K562 (cell line): ENCODE results near the gene COL4A6. TPM values are rescaled to one million over a fixed set of nuclear protein-coding genes. Genes with fewer than 3 reads are reported as not detected.

Source experiments
- ATAC-seq: fragments of 200-7000 bp; cut with Tn5 transposase; 3 replicates; pipeline ENCODE4 v1.9.1; 2020; ENCODE audit warnings: moderate library complexity
- BruUV-seq: library from RNA; stranded (reverse); fragments of 400-500 nt; replicated peaks from 2 replicates; lab custom pipeline; 2021; lab: Mats Ljungman, UMichigan
- CTCF ChIA-PET: fragments of 300-600 bp; formaldehyde crosslinking; extraction: SDS; loops from one replicate; lab custom pipeline; 2021; ENCODE audit warnings: low intra/inter-chr PET ratio; lab: Yijun Ruan, JAX
- POLR2A ChIA-PET: fragments of 300-600, 350-650 bp; sonication (Branson Sonifier 250); formaldehyde crosslinking; extraction: SDS; loops from one replicate; lab custom pipeline; 2021; ENCODE audit warnings: antibody characterized with exemption, inconsistent platforms; lab: Yijun Ruan, JAX
- DNase-seq, 4 experiments: peaks; one replicate each; pipeline versions ENCODE4 v3.0.0 to v3.0.0-alpha.2; 2011 to 2018; ENCODE audit warnings: low spot score in 3 of 4, mixed read lengths in 3 of 4; ENCODE audit errors: extremely low read depth in 1 of 4
- FAIRE-seq: peaks from 2 replicates; lab custom pipeline; 2011; peaks lifted over from hg19 to GRCh38; lab: Jason Lieb, UNC
- H2AFZ ChIP-seq: 2 replicates; pipeline ENCODE4 v1.6.0; 2011; ENCODE audit warnings: low read depth, low read length, control low read depth, inconsistent platforms
- H3K27ac ChIP-seq: fragments of 200-600 bp; 3 replicates; pipeline ENCODE4 v1.8.0; 2011; ENCODE audit warnings: low read depth, mild to moderate bottlenecking, control low read depth, inconsistent platforms, low read length, moderate library complexity, mixed read lengths; ENCODE audit errors: extremely low read depth
- H3K27me3 ChIP-seq, 2 experiments: fragments of 300-600 bp in 1 of 2; 2 replicates in 1 of 2; 3 replicates in 1 of 2; pipeline versions ENCODE4 v1.6.0 to v1.8.0; 2011; ENCODE audit warnings: inconsistent platforms in 2 of 2, low read length in 2 of 2, mild to moderate bottlenecking in 1 of 2, mixed read lengths in 1 of 2, moderate library complexity in 1 of 2; ENCODE audit not compliant: control insufficient read depth in 2 of 2, insufficient read depth in 2 of 2
- H3K36me3 ChIP-seq: fragments of 300-600 bp; 3 replicates; pipeline ENCODE4 v1.8.0; 2011; ENCODE audit warnings: mild to moderate bottlenecking, low read length, inconsistent platforms; ENCODE audit not compliant: control insufficient read depth, insufficient read depth
- H3K4me1 ChIP-seq, 2 experiments: fragments of 200-600 bp in 1 of 2; replicated peaks in 1 of 2; 2 replicates in 1 of 2; 3 replicates in 1 of 2; pipeline versions ENCODE4 v1.5.1 to v1.8.0; 2011; ENCODE audit warnings: inconsistent platforms in 2 of 2, low read length in 2 of 2, mild to moderate bottlenecking in 1 of 2, mixed read lengths in 1 of 2, moderate library complexity in 1 of 2; ENCODE audit not compliant: control insufficient read depth in 2 of 2, insufficient read depth in 2 of 2
- H3K4me2 ChIP-seq: 2 replicates; pipeline ENCODE4 v1.6.1; 2011; ENCODE audit warnings: low read length, control low read depth, inconsistent platforms, mixed read lengths; ENCODE audit not compliant: insufficient read depth
- H3K4me3 ChIP-seq: fragments of 200-600 bp; sonication (generic), shearing (Covaris generic); 2 replicates; pipeline ENCODE4 v1.5.1; 2016; ENCODE audit warnings: control low read depth, inconsistent platforms
- H3K79me2 ChIP-seq: fragments of 200-600 bp; 3 replicates; pipeline ENCODE4 v1.8.0; 2011; ENCODE audit warnings: low read length, inconsistent platforms; ENCODE audit not compliant: control insufficient read depth, insufficient read depth
- H3K9ac ChIP-seq, 2 experiments: 2 replicates each; pipeline versions ENCODE4 v1.6.0 to v1.6.1; 2011; ENCODE audit warnings: low read depth in 2 of 2, low read length in 2 of 2, control low read depth in 1 of 2, inconsistent platforms in 1 of 2, mild to moderate bottlenecking in 1 of 2, mixed read lengths in 1 of 2; ENCODE audit not compliant: insufficient read depth in 1 of 2
- H3K9me1 ChIP-seq: one replicate; pipeline ENCODE4 v1.6.0; 2011; ENCODE audit warnings: inconsistent platforms, mild to moderate bottlenecking, low read length, moderate library complexity; ENCODE audit not compliant: control insufficient read depth, insufficient read depth
- H3K9me3 ChIP-seq: replicated peaks from 2 replicates; pipeline ENCODE4 v1.5.1; 2011; ENCODE audit warnings: low read depth, low read length, inconsistent platforms; ENCODE audit not compliant: control insufficient read depth, insufficient read depth
- H4K20me1 ChIP-seq: replicated peaks from 2 replicates; pipeline ENCODE4 v1.6.1; 2011; ENCODE audit warnings: low read length, inconsistent platforms, mixed read lengths; ENCODE audit not compliant: control insufficient read depth, insufficient read depth
- ATF1 ChIP-seq, 2 experiments: fragments of 450-650 bp in 1 of 2; IDR thresholded peaks; 2 replicates each; pipeline ENCODE4 v1.6.1; 2016; ENCODE audit warnings: missing compliant biosample characterization in 1 of 2, missing genetic modification characterization in 1 of 2
- CBX2 ChIP-seq: fragments of 200-600 bp; sonication (generic); IDR thresholded peaks from one replicate; pipeline ENCODE4 v1.6.1; 2012; ENCODE audit warnings: mild to moderate bottlenecking, low read length, inconsistent platforms; ENCODE audit not compliant: insufficient read depth, poor library complexity, severe bottlenecking
- ELK1 ChIP-seq: sonication (generic); formaldehyde crosslinking; IDR thresholded peaks from 2 replicates; pipeline ENCODE4 v1.8.1; 2022; ENCODE audit warnings: missing genetic modification reagents
- HNRNPH1 ChIP-seq: fragments of 200-400 bp; formaldehyde crosslinking; optimal IDR thresholded peaks from 2 replicates; pipeline ENCODE3; 2017; ENCODE audit warnings: low read depth, mild to moderate bottlenecking, low read length, moderate library complexity
- HNRNPL ChIP-seq: fragments of 200-400 bp; formaldehyde crosslinking; IDR thresholded peaks from 2 replicates; pipeline ENCODE4 v1.6.1; 2017; ENCODE audit warnings: low read depth, mild to moderate bottlenecking, low read length
- HSF4 ChIP-seq: fragments of 250-450 bp; sonication (Bioruptor Pico); IDR thresholded peaks from 2 replicates; pipeline ENCODE4 v2.1.2; 2022; ENCODE audit warnings: mild to moderate bottlenecking, moderate library complexity, borderline replicate concordance
- MXI1 ChIP-seq: IDR thresholded peaks from 2 replicates; pipeline ENCODE4 v1.6.1; 2011; ENCODE audit warnings: low read depth, mild to moderate bottlenecking, improper control_type of control experiment, low read length
- NR2C2 ChIP-seq, 2 experiments: fragments of 200-800 bp in 1 of 2; sonication (Bioruptor generic) in 1 of 2; sonication (generic) in 1 of 2; formaldehyde crosslinking in 1 of 2; IDR thresholded peaks; 2 replicates each; pipeline versions ENCODE4 v1.6.1 to v1.8.0; 2016 to 2022; ENCODE audit warnings: mild to moderate bottlenecking in 1 of 2, missing compliant biosample characterization in 1 of 2, missing genetic modification characterization in 1 of 2, missing genetic modification reagents in 1 of 2
- SMARCE1 ChIP-seq: fragments of 450-650 bp; IDR thresholded peaks from 2 replicates; pipeline ENCODE4 v1.7.1; 2016; ENCODE audit warnings: mild to moderate bottlenecking
- SMC3 ChIP-seq: conservative IDR thresholded peaks from 2 replicates; pipeline ENCODE4 v1.6.1; 2011; ENCODE audit warnings: low read depth, low read length, improper control_type of control experiment; ENCODE audit not compliant: insufficient read depth
- ZC3H8 ChIP-seq: fragments of 450-650 bp; IDR thresholded peaks from 2 replicates; pipeline ENCODE4 v1.6.1; 2017
- WGBS: fragments of 100-300 bp; shearing (Covaris generic); methylation state at CpG from one replicate; pipeline ENCODE4 v1.1.6; 2016; ENCODE audit warnings: low coverage, mixed read lengths; ENCODE audit not compliant: insufficient coverage; ENCODE audit errors: missing lambda C conversion rate; 5-methylcytosine and 5-hydroxymethylcytosine counted together
- in situ Hi-C: fragments of 300-500 bp; cut with MboI; formaldehyde crosslinking; loops from 4 replicates; pipeline ENCODE4 v1.15.0; 2018; ENCODE audit warnings: inconsistent platforms, mixed read lengths
- intact Hi-C: fragments of 100-400 bp; cut with micrococcal nuclease; formaldehyde crosslinking; loops from 2 replicates; pipeline ENCODE4 v1.14.2; 2022
- polyA plus RNA-seq, 8 experiments: library from polyadenylated mRNA; depleted of rRNA in 4 of 8; stranded (reverse) in 5 of 8; unstranded in 3 of 8; fragments of >200 nt; fragmentation: Nextera tagmentation in 2 of 8; fragmentation: Illumina TruSeq in 1 of 8; extraction: Ambion mirVana in 2 of 8; extraction: Trizol in 1 of 8; gene quantifications; 2 replicates each; pipeline versions ENCODE4 v1.2.1 to v1.2.3, GENCODE V29; 2011 to 2014; ENCODE audit warnings: inconsistent platforms in 1 of 8, missing spikeins in 1 of 8
- total RNA-seq, 7 experiments: library from RNA; depleted of rRNA in 6 of 7; stranded (reverse); fragments of >200 nt in 6 of 7; fragmentation: Illumina TruSeq in 2 of 7; extraction: Trizol in 2 of 7; gene quantifications; 2 replicates each; pipeline versions ENCODE4 v1.2.1 to v1.2.3, GENCODE V29; 2011 to 2021; ENCODE audit warnings: low replicate concordance in 1 of 7
- TF ChIP-seq, protein P1 (sequence below): fragments of 450-650 bp; IDR thresholded peaks from 2 replicates; pipeline ENCODE4 v1.6.1; 2016; ENCODE audit warnings: low read depth, mild to moderate bottlenecking, moderate library complexity

Gene COL4A6
- total and polyA plus RNA-seq, 9 of the 15 experiments (the other 6 are each of a cell fraction or from before 2014, with no cell fraction given), result 0.02 to 0.05 TPM; not detected in 7

DNA sequence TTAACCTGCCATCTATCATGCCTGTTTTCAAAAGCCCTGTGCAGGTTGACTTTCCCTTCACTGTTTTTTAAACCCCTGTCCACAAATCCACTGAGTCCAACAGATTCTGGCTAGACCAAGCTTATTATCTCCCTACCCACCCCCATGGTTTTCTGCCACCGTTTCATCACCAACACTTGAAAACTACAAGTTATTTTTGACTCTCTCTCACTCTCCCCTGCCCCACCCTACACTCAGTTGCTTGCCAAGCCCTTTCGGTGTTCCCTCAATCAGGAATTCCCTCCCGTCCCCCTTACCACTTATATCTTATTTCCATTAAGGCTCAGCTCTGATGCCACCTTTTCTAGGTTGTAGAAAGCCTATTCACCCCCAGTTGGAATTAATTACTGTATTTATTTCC is 316.9 kb downstream of the COL4A6 start:
- no peaks in the 10 kb centered on the region for H3K36me3 ChIP-seq
- WGBS, result 10% methylated on average over 3 of the region's 3 CpGs
- H3K9me3 ChIP-seq, result no peaks in the 10 kb centered on the region
- H3K79me2 ChIP-seq, result no peaks in the 10 kb centered on the region
- no peaks in the 10 kb centered on the region for H3K27me3 ChIP-seq
- no peak for DNase-seq
- intact Hi-C loops, result no loop called here
- no peak for ATAC-seq
- no peak overlapping the region for H2AFZ ChIP-seq
- in situ Hi-C loops, result no loop called here
- no peak for TF ChIP-seq HSF4 (CRISPR knock-in tag)
- TF ChIP-seq MXI1, result no peak
- TF ChIP-seq HNRNPL, result no peak
- TF ChIP-seq SMC3, result no peak
- TF ChIP-seq HNRNPH1, result no peak
- TF ChIP-seq SMARCE1, result no peak
- TF ChIP-seq CBX2, result no peak
- TF ChIP-seq NR2C2 (CRISPR knock-in tag; IDR thresholded peaks at IDR 0.05), result no peak
- TF ChIP-seq NR2C2 (tag; IDR thresholded peaks at IDR 0.05), result no peak
- TF ChIP-seq ELK1 (CRISPR knock-in tag), result no peak
- TF ChIP-seq ATF1 (CRISPR knock-in tag; IDR thresholded peaks at IDR 0.05), result no peak
- TF ChIP-seq ATF1 (tag; IDR thresholded peaks at IDR 0.05), result no peak
- TF ChIP-seq, protein P1, sequence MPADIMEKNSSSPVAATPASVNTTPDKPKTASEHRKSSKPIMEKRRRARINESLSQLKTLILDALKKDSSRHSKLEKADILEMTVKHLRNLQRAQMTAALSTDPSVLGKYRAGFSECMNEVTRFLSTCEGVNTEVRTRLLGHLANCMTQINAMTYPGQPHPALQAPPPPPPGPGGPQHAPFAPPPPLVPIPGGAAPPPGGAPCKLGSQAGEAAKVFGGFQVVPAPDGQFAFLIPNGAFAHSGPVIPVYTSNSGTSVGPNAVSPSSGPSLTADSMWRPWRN, result no peak
- TF ChIP-seq ZC3H8, result no peak
- H3K9ac ChIP-seq, result no peak overlapping the region
- H3K9me1 ChIP-seq, result no peaks in the 10 kb centered on the region
- ChIA-PET CTCF (no interaction called here), POLR2A (interaction anchor here (0.8 kb wide), 1 partner anchor 10 kb away, joined by 3 read pairs; no protein-coding TSS in a partner anchor)
- no peaks in the 10 kb centered on the region; the same call in 1 of the 2 replicates for H4K20me1 ChIP-seq
- no peak for FAIRE-seq
- no peak overlapping the region for H3K4me2 ChIP-seq
- BruUV-seq, result no TSS peak
- H3K27ac ChIP-seq, result no peak overlapping the region
- no peaks in the 10 kb centered on the region; a peak in 1 of 5 replicates for H3K4me1 ChIP-seq
- H3K4me3 ChIP-seq, result no peak overlapping the region
